Rectal smooth muscle tissue (tissue), 1 donor: Measurements from ENCODE around the gene PHB1.
"Not testable (repeated sequence)": the region's sequence is repeated elsewhere in the genome, so short reads cannot be mapped to it uniquely, and the experiment has no call there.

ENCODE experiments used
- H3K27ac ChIP-seq: one replicate; pipeline ENCODE4 v1.7.0; 2013; ENCODE audit warnings: low read depth, low read length, inconsistent platforms
- H3K27me3 ChIP-seq: one replicate; pipeline ENCODE4 v1.7.0; 2013; ENCODE audit warnings: low read length; ENCODE audit not compliant: control insufficient read depth, insufficient read depth
- H3K36me3 ChIP-seq: one replicate; pipeline ENCODE4 v1.7.0; 2013; ENCODE audit warnings: low read length; ENCODE audit not compliant: control insufficient read depth, insufficient read depth
- H3K4me1 ChIP-seq: one replicate; pipeline ENCODE4 v1.7.0; 2013; ENCODE audit warnings: low read length; ENCODE audit not compliant: control insufficient read depth, insufficient read depth
- H3K4me3 ChIP-seq: one replicate; pipeline ENCODE4 v1.7.0; 2013; ENCODE audit warnings: low read length
- H3K9ac ChIP-seq: one replicate; pipeline ENCODE4 v1.7.0; 2013; ENCODE audit warnings: low read length

PHB1 gene

GRCh38 chr17:49381033-49381432 lies 33.6 kb downstream of the PHB1 start:
- H3K9ac ChIP-seq: no peak overlapping the region
- no peak overlapping the region for H3K4me3 ChIP-seq
- H3K27ac ChIP-seq: peak overlapping the region; percentile 80
- H3K27me3 ChIP-seq: no peaks in the 10 kb centered on the region
- no peaks in the 10 kb centered on the region for H3K36me3 ChIP-seq
- peaks cover 11% of the 10 kb centered on the region for H3K4me1 ChIP-seq

- no peak overlapping the region for H3K27ac ChIP-seq
- H3K9ac ChIP-seq: no peak overlapping the region
- no peak overlapping the region for H3K4me3 ChIP-seq
- no peaks in the 10 kb centered on the region for H3K36me3 ChIP-seq
- H3K4me1 ChIP-seq: peaks cover 8% of the 10 kb centered on the region
- no peaks in the 10 kb centered on the region for H3K27me3 ChIP-seq
Measured at GRCh38 chr17:49379926-49380325, 34.8 kb downstream of the PHB1 start.

- Histone ChIP-seq H3K4me3 (no peak overlapping the region), H3K4me1 (peaks cover 8% of the 10 kb centered on the region), H3K36me3 (no peaks in the 10 kb centered on the region), H3K9ac (no peak overlapping the region), H3K27ac (no peak overlapping the region), H3K27me3 (no peaks in the 10 kb centered on the region)
Measured at GRCh38 chr17:49378311-49378710, 36.4 kb downstream of the PHB1 start.

GRCh38 chr17:49375544-49375943 lies 39.1 kb downstream of the PHB1 start:
- H3K9ac ChIP-seq: no peak overlapping the region
- H3K4me1 ChIP-seq: no peaks in the 10 kb centered on the region
- H3K27me3 ChIP-seq: no peaks in the 10 kb centered on the region
- no peak overlapping the region for H3K27ac ChIP-seq
- H3K36me3 ChIP-seq: no peaks in the 10 kb centered on the region
- H3K4me3 ChIP-seq: no peak overlapping the region

GRCh38 chr17:49373115-49373514 lies 41.6 kb downstream of the PHB1 start:
- Histone ChIP-seq H3K4me3 (no peak overlapping the region), H3K27ac (no peak overlapping the region), H3K4me1 (no peaks in the 10 kb centered on the region), H3K27me3 (no peaks in the 10 kb centered on the region), H3K9ac (no peak overlapping the region), H3K36me3 (no peaks in the 10 kb centered on the region)

- Histone ChIP-seq H3K36me3 (no peaks in the 10 kb centered on the region), H3K4me1 (no peaks in the 10 kb centered on the region), H3K4me3 (no peak overlapping the region), H3K27me3 (no peaks in the 10 kb centered on the region), H3K9ac (no peak overlapping the region), H3K27ac (no peak overlapping the region)
Measured at GRCh38 chr17:49372425-49372824, 42.3 kb downstream of the PHB1 start.

GRCh38 chr17:49370971-49371834 lies 43.5 kb downstream of the PHB1 start:
- Histone ChIP-seq H3K9ac (no peak overlapping the region), H3K27me3 (no peaks in the 10 kb centered on the region), H3K4me3 (no peak overlapping the region), H3K27ac (no peak overlapping the region), H3K4me1 (no peaks in the 10 kb centered on the region), H3K36me3 (no peaks in the 10 kb centered on the region)

GRCh38 chr17:49369760-49370159 lies 44.9 kb downstream of the PHB1 start:
- no peaks in the 10 kb centered on the region for H3K36me3 ChIP-seq
- H3K4me3 ChIP-seq: no peak overlapping the region
- H3K27me3 ChIP-seq: no peaks in the 10 kb centered on the region
- H3K27ac ChIP-seq: no peak overlapping the region
- no peak overlapping the region for H3K9ac ChIP-seq
- H3K4me1 ChIP-seq: no peaks in the 10 kb centered on the region

GRCh38 chr17:49369089-49369488 lies 45.6 kb downstream of the PHB1 start:
- Histone ChIP-seq H3K4me1 (no peaks in the 10 kb centered on the region), H3K4me3 (no peak overlapping the region), H3K27ac (no peak overlapping the region), H3K36me3 (no peaks in the 10 kb centered on the region), H3K27me3 (no peaks in the 10 kb centered on the region), H3K9ac (no peak overlapping the region)

GRCh38 chr17:49365667-49366066 lies 49.0 kb downstream of the PHB1 start:
- H3K27me3 ChIP-seq: no peaks in the 10 kb centered on the region
- no peaks in the 10 kb centered on the region for H3K36me3 ChIP-seq
- H3K4me1 ChIP-seq: peaks cover 4% of the 10 kb centered on the region
- H3K27ac ChIP-seq: no peak overlapping the region
- H3K4me3 ChIP-seq: no peak overlapping the region
- H3K9ac ChIP-seq: no peak overlapping the region

- H3K4me3 ChIP-seq, H3K27me3 ChIP-seq, H3K36me3 ChIP-seq, H3K9ac ChIP-seq, H3K27ac ChIP-seq, H3K4me1 ChIP-seq: not testable (repeated sequence)
Measured at GRCh38 chr17:49365126-49365525, 49.6 kb downstream of the PHB1 start.

- H3K4me1 ChIP-seq: peaks cover 19% of the 10 kb centered on the region
- no peaks in the 10 kb centered on the region for H3K27me3 ChIP-seq
- H3K27ac ChIP-seq: no peak overlapping the region
- H3K9ac ChIP-seq: no peak overlapping the region
- H3K4me3 ChIP-seq: no peak overlapping the region
- no peaks in the 10 kb centered on the region for H3K36me3 ChIP-seq
Measured at GRCh38 chr17:49364119-49364518, 50.6 kb downstream of the PHB1 start.

- no peaks in the 10 kb centered on the region for H3K27me3 ChIP-seq
- no peak overlapping the region for H3K9ac ChIP-seq
- H3K4me1 ChIP-seq: peaks cover 28% of the 10 kb centered on the region
- no peaks in the 10 kb centered on the region for H3K36me3 ChIP-seq
- H3K4me3 ChIP-seq: no peak overlapping the region
- H3K27ac ChIP-seq: no peak overlapping the region
Measured at GRCh38 chr17:49363251-49363650, 51.4 kb downstream of the PHB1 start.
